H9 (cell line): ENCODE data around the gene SEPHS1. TPM values are rescaled to one million over a fixed set of nuclear protein-coding genes. Genes with fewer than 3 reads are reported as not detected.

Experiments used
- DNase-seq: peaks from one replicate; pipeline ENCODE4 v3.0.0-alpha.2; 2017
- H2AFZ ChIP-seq: one replicate; pipeline ENCODE4 v1.6.1; 2013; ENCODE audit warnings: mild to moderate bottlenecking, low read length, control low read depth, moderate library complexity
- H2AK5ac ChIP-seq: 2 replicates; pipeline ENCODE4 v1.6.1; 2013; ENCODE audit warnings: low read length, control low read depth, mixed read lengths; ENCODE audit not compliant: insufficient read length
- H2BK120ac ChIP-seq: one replicate; pipeline ENCODE4 v1.6.1; 2013; ENCODE audit warnings: low read depth, mild to moderate bottlenecking, low read length, control low read depth, inconsistent platforms; ENCODE audit not compliant: poor library complexity, severe bottlenecking
- H2BK12ac ChIP-seq: 2 replicates; pipeline ENCODE4 v1.6.1; 2013; ENCODE audit warnings: low read length, control low read depth, mixed read lengths, low read depth; ENCODE audit not compliant: insufficient read length
- H2BK15ac ChIP-seq: 2 replicates; pipeline ENCODE4 v1.6.1; 2013; ENCODE audit warnings: low read depth, low read length, control low read depth
- H2BK20ac ChIP-seq: one replicate; pipeline ENCODE4 v1.6.1; 2013; ENCODE audit warnings: low read depth, mild to moderate bottlenecking, low read length, control low read depth, inconsistent platforms; ENCODE audit not compliant: poor library complexity, severe bottlenecking
- H2BK5ac ChIP-seq: 2 replicates; pipeline ENCODE4 v1.6.1; 2013; ENCODE audit warnings: low read length, control low read depth, mixed read lengths; ENCODE audit not compliant: insufficient read length
- H3K14ac ChIP-seq: 2 replicates; pipeline ENCODE4 v1.6.1; 2013; ENCODE audit warnings: low read length, control low read depth; ENCODE audit not compliant: insufficient read depth
- H3K18ac ChIP-seq: 2 replicates; pipeline ENCODE4 v1.6.1; 2013; ENCODE audit warnings: low read depth, mild to moderate bottlenecking, mixed read lengths, low read length, control low read depth; ENCODE audit not compliant: insufficient read length
- H3K23ac ChIP-seq: 2 replicates; pipeline ENCODE4 v1.6.1; 2013; ENCODE audit warnings: low read length, control low read depth, mixed read lengths, low read depth; ENCODE audit not compliant: insufficient read length
- H3K23me2 ChIP-seq: 2 replicates; pipeline ENCODE4 v1.6.1; 2013; ENCODE audit warnings: low read depth, mild to moderate bottlenecking, mixed read lengths, low read length, control low read depth; ENCODE audit not compliant: insufficient read length, poor library complexity, severe bottlenecking
- H3K27ac ChIP-seq: 2 replicates; pipeline ENCODE4 v1.5.1; 2013; ENCODE audit warnings: low read length, control low read depth, mixed read lengths, low read depth; ENCODE audit not compliant: insufficient read length
- H3K27me3 ChIP-seq: 2 replicates; pipeline ENCODE4 v1.6.1; 2013; ENCODE audit warnings: low read length, control low read depth, inconsistent platforms; ENCODE audit not compliant: insufficient read depth
- H3K4ac ChIP-seq: 2 replicates; pipeline ENCODE4 v1.6.1; 2013; ENCODE audit warnings: low read depth, mild to moderate bottlenecking, control low read depth, inconsistent platforms, low read length, moderate library complexity
- H3K4me1 ChIP-seq: 2 replicates; pipeline ENCODE4 v1.6.1; 2013; ENCODE audit warnings: low read length, control low read depth, inconsistent platforms; ENCODE audit not compliant: insufficient read depth
- H3K4me2 ChIP-seq: 2 replicates; pipeline ENCODE4 v1.6.1; 2013; ENCODE audit warnings: low read length, control low read depth, mixed read lengths; ENCODE audit not compliant: insufficient read length, insufficient read depth
- H3K56ac ChIP-seq: 2 replicates; pipeline ENCODE4 v1.6.1; 2013; ENCODE audit warnings: low read depth, mild to moderate bottlenecking, mixed read lengths, low read length, control low read depth; ENCODE audit not compliant: insufficient read length
- H3K79me1 ChIP-seq: 2 replicates; pipeline ENCODE4 v1.6.1; 2013; ENCODE audit warnings: low read depth, mild to moderate bottlenecking, moderate library complexity, low read length, control low read depth, inconsistent platforms; ENCODE audit not compliant: insufficient read depth, poor library complexity, severe bottlenecking
- H3K79me2 ChIP-seq: 2 replicates; pipeline ENCODE4 v1.6.1; 2013; ENCODE audit warnings: low read length, control low read depth, inconsistent platforms; ENCODE audit not compliant: insufficient read depth
- H3K9ac ChIP-seq: 2 replicates; pipeline ENCODE4 v1.6.1; 2013; ENCODE audit warnings: low read length, control low read depth, mixed read lengths; ENCODE audit not compliant: insufficient read length; ENCODE audit errors: extremely low read depth
- H3K9me3 ChIP-seq: one replicate; pipeline ENCODE4 v1.6.1; 2013; ENCODE audit warnings: low read depth, low read length, inconsistent platforms; ENCODE audit not compliant: control insufficient read depth
- H3T11ph ChIP-seq: one replicate; pipeline ENCODE4 v1.6.1; 2013; ENCODE audit warnings: mild to moderate bottlenecking, low read length, control low read depth, inconsistent platforms
- H4K20me1 ChIP-seq: one replicate; pipeline ENCODE4 v1.6.1; 2013; ENCODE audit not compliant: control insufficient read depth, insufficient read length, insufficient read depth
- H4K5ac ChIP-seq: 2 replicates; pipeline ENCODE4 v1.6.1; 2013; ENCODE audit warnings: low read depth, mild to moderate bottlenecking, mixed read lengths, low read length, control low read depth; ENCODE audit not compliant: insufficient read length
- H4K8ac ChIP-seq: replicated peaks from 2 replicates; pipeline ENCODE4 v1.6.1; 2013; ENCODE audit warnings: low read length, control low read depth, mixed read lengths, low read depth; ENCODE audit not compliant: insufficient read length
- H4K91ac ChIP-seq: 2 replicates; pipeline ENCODE4 v1.6.1; 2013; ENCODE audit warnings: low read depth, mild to moderate bottlenecking, moderate library complexity, mixed read lengths, low read length, control low read depth; ENCODE audit not compliant: insufficient read length
- H3K27ac Mint-ChIP-seq, 3 experiments: 2 replicates in 2 of 3; 3 replicates in 1 of 3; pipeline ENCODE4 v1.8.0; 2020 to 2021; ENCODE audit warnings: mixed read lengths in 3 of 3, mild to moderate bottlenecking in 1 of 3, moderate library complexity in 1 of 3
- H3K27me3 Mint-ChIP-seq: 2 replicates; pipeline ENCODE4 v1.8.0; 2021; ENCODE audit warnings: low read depth, mild to moderate bottlenecking, moderate library complexity, mixed read lengths
- H3K36me3 Mint-ChIP-seq, 3 experiments: 2 replicates in 2 of 3; 3 replicates in 1 of 3; pipeline ENCODE4 v1.8.0; 2020 to 2021; ENCODE audit warnings: low read depth in 3 of 3, mixed read lengths in 3 of 3; ENCODE audit not compliant: insufficient read depth in 1 of 3
- H3K4me1 Mint-ChIP-seq, 2 experiments: 2 replicates each; pipeline ENCODE4 v1.8.0; 2020; ENCODE audit warnings: mixed read lengths in 2 of 2
- H3K4me3 Mint-ChIP-seq, 2 experiments: 2 replicates in 1 of 2; 3 replicates in 1 of 2; pipeline ENCODE4 v1.8.0; 2020 to 2021; ENCODE audit warnings: mild to moderate bottlenecking in 2 of 2, mixed read lengths in 2 of 2, moderate library complexity in 1 of 2
- H3K9me3 Mint-ChIP-seq, 2 experiments: 2 replicates in 1 of 2; 3 replicates in 1 of 2; pipeline ENCODE4 v1.8.0; 2020; ENCODE audit warnings: mild to moderate bottlenecking in 2 of 2, mixed read lengths in 2 of 2, moderate library complexity in 1 of 2
- WGBS: extraction: QIAGEN DNeasy Blood & Tissue Kit; methylation state at CpG from one replicate; pipeline ENCODE4 v1.1.7; 2013; ENCODE audit warnings: missing lambda C conversion rate, low lambda C conversion rate, mixed read lengths; ENCODE audit not compliant: insufficient read length; ENCODE audit errors: extremely low coverage; 5-methylcytosine and 5-hydroxymethylcytosine counted together
- total RNA-seq: library from RNA; stranded (reverse); gene quantifications from 2 replicates; pipeline ENCODE4 v1.2.1, GENCODE V29; 2021
- TF ChIP-seq, protein P1 (sequence below): fragments of 200-600 bp; sonication (generic); conservative IDR thresholded peaks from 3 replicates; pipeline ENCODE4 v1.8.0; 2021; ENCODE audit warnings: antibody characterized with exemption, mild to moderate bottlenecking

SEPHS1 gene
- total RNA-seq, 1 experiment from 2014 or later: 366 TPM

GRCh38 chr10:13393640-13394039 lies 45.5 kb upstream of the SEPHS1 start:
- Histone ChIP-seq H2BK120ac (no peak overlapping the region), H2BK5ac (no peak overlapping the region), H3K4ac (no peak overlapping the region), H3K9me3 (no peaks in the 10 kb centered on the region), H3K18ac (no peak overlapping the region), H3K27me3 (no peaks in the 10 kb centered on the region), H2BK15ac (no peak overlapping the region), H3K56ac (no peak overlapping the region), H3K23me2 (no peaks in the 10 kb centered on the region), H4K5ac (no peak overlapping the region), H2BK20ac (no peak overlapping the region), H2AFZ (no peak overlapping the region), H3K23ac (no peak overlapping the region), H2AK5ac (no peak overlapping the region), H3K79me2 (no peaks in the 10 kb centered on the region; the same call in 1 of the 2 replicates), H3K9ac (no peak overlapping the region), H4K20me1 (no peaks in the 10 kb centered on the region), H3K4me1 (peaks cover 5% of the 10 kb centered on the region; the same call in 1 of the 2 replicates), H3K79me1 (no peaks in the 10 kb centered on the region), H3K27ac (no peak overlapping the region), H4K8ac (no peak overlapping the region), H3K4me2 (no peak overlapping the region), H3K14ac (no peak overlapping the region), H2BK12ac (no peak overlapping the region), H4K91ac (no peak overlapping the region), H3T11ph (no peak overlapping the region)
- H3K27me3 Mint-ChIP-seq: peaks cover 2% of the 10 kb centered on the region; the same call in 1 of the 2 replicates
- no peak for DNase-seq
- H3K4me1 Mint-ChIP-seq: peaks cover 19 to 36% of the 10 kb centered on the region in 2 experiments
- no CpG with 5 or more reads among the region's 4 CpGs for WGBS
- peaks cover 7 to 8% of the 10 kb centered on the region in 2 experiments for H3K9me3 Mint-ChIP-seq
- H3K36me3 Mint-ChIP-seq: peaks cover 0 to 10% (median 9%) of the 10 kb centered on the region in 3 experiments; a peak in 5 of 7 replicates
- H3K4me3 Mint-ChIP-seq: no peak overlapping the region
- TF ChIP-seq, protein P1, sequence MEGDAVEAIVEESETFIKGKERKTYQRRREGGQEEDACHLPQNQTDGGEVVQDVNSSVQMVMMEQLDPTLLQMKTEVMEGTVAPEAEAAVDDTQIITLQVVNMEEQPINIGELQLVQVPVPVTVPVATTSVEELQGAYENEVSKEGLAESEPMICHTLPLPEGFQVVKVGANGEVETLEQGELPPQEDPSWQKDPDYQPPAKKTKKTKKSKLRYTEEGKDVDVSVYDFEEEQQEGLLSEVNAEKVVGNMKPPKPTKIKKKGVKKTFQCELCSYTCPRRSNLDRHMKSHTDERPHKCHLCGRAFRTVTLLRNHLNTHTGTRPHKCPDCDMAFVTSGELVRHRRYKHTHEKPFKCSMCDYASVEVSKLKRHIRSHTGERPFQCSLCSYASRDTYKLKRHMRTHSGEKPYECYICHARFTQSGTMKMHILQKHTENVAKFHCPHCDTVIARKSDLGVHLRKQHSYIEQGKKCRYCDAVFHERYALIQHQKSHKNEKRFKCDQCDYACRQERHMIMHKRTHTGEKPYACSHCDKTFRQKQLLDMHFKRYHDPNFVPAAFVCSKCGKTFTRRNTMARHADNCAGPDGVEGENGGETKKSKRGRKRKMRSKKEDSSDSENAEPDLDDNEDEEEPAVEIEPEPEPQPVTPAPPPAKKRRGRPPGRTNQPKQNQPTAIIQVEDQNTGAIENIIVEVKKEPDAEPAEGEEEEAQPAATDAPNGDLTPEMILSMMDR: no peak
- H3K27ac Mint-ChIP-seq: no peak overlapping the region; a peak in 1 of 7 replicates
